Gastroesophageal sphincter (tissue), 4 donors: ENCODE measurements around the gene SEPTIN2. TPM values are rescaled to one million over a fixed set of nuclear protein-coding genes. Genes with fewer than 3 reads are reported as not detected.

ENCODE experiments used
- ATAC-seq: fragments of 150-250 bp; one replicate; pipeline ENCODE4 v1.9.1; 2016; ENCODE audit warnings: mild to moderate bottlenecking, moderate library complexity
- H3K27ac ChIP-seq, 4 donors: fragments of 200-600 bp; sonication (generic) in 3 of 4; 1 replicate in 3 of 4; 2 replicates in 1 of 4; pipeline ENCODE4 v1.5.1; 2016 to 2019
- H3K27me3 ChIP-seq: fragments of 200-600 bp; sonication (generic); one replicate; pipeline ENCODE4 v1.5.1; 2019
- H3K36me3 ChIP-seq, 2 donors: fragments of 200-600 bp; sonication (generic); one replicate each; pipeline ENCODE4 v1.5.1; 2019; ENCODE audit warnings: control low read depth in 1 of 2
- H3K4me1 ChIP-seq, 3 donors: fragments of 200-600 bp; sonication (generic); 1 replicate in 2 of 3; 2 replicates in 1 of 3; pipeline ENCODE4 v1.5.1; 2016 to 2019; ENCODE audit warnings: control low read depth in 2 of 3
- H3K4me3 ChIP-seq, 2 donors: fragments of 200-600 bp; sonication (generic); one replicate each; pipeline ENCODE4 v1.5.1; 2019; ENCODE audit warnings: mild to moderate bottlenecking in 1 of 2, moderate library complexity in 1 of 2
- H3K9me3 ChIP-seq, 3 donors: fragments of 200-600 bp; sonication (generic); one replicate each; pipeline ENCODE4 v1.5.1; 2017 to 2019; ENCODE audit warnings: control low read depth in 2 of 3
- CTCF ChIP-seq, 4 experiments: fragments of 200-600 bp in 2 of 4; fragments of 450-650 bp in 2 of 4; sonication (generic) in 1 of 4; IDR thresholded peaks; one replicate each; pipeline ENCODE4 v1.5.1; 2017 to 2019; ENCODE audit warnings: antibody characterized with exemption in 4 of 4, mild to moderate bottlenecking in 2 of 4, moderate library complexity in 2 of 4
- EP300 ChIP-seq: sonication (generic); formaldehyde crosslinking; IDR thresholded peaks from one replicate; pipeline ENCODE4 v1.6.1; 2017; ENCODE audit warnings: antibody characterized with exemption, mild to moderate bottlenecking
- POLR2A ChIP-seq, 2 donors: fragments of 450-650 bp; IDR thresholded peaks; one replicate each; pipeline ENCODE4 v1.6.1; 2017; ENCODE audit warnings: antibody characterized with exemption in 2 of 2, mild to moderate bottlenecking in 2 of 2, moderate library complexity in 1 of 2
- POLR2AphosphoS5 ChIP-seq: sonication (generic); formaldehyde crosslinking; IDR thresholded peaks from one replicate; pipeline ENCODE4 v1.6.1; 2017; ENCODE audit warnings: antibody characterized with exemption
- WGBS, 2 donors: methylation state at CpG; one replicate each; pipeline ENCODE4 v1.1.5; 2018; ENCODE audit warnings: low coverage in 1 of 2; 5-methylcytosine and 5-hydroxymethylcytosine counted together
- total RNA-seq, 4 donors: library from RNA; depleted of rRNA; stranded (reverse); fragments of >200 nt; gene quantifications; one replicate each; pipeline ENCODE4 v1.1.0, GENCODE V29; 2016

Gene SEPTIN2
- total RNA-seq, 4 donors from 2014 or later, result 317 to 360 (median 330) TPM

- ATAC-seq, result no peak
- 45 to 88% methylated on average over 9 to 11 of the region's 13 CpGs for WGBS, 2 donors
- H3K27ac ChIP-seq, result no peak overlapping the region
- H3K36me3 ChIP-seq, result no peaks in the 10 kb centered on the region
- no peak overlapping the region for H3K4me3 ChIP-seq
- H3K9me3 ChIP-seq, result no peaks in the 10 kb centered on the region
- peaks cover 0 to 46% (median 0%) of the 10 kb centered on the region in 3 donors for H3K4me1 ChIP-seq
- TF ChIP-seq EP300, result no peak
- TF ChIP-seq POLR2A (IDR thresholded peaks at IDR 0.05), result no peak
- no peak for TF ChIP-seq POLR2AphosphoS5
- TF ChIP-seq CTCF (IDR thresholded peaks at IDR 0.05), result no peak
- no peaks in the 10 kb centered on the region for H3K27me3 ChIP-seq
Observed at GRCh38 chr2:241302759-241303651, 12.7 kb upstream of the SEPTIN2 start.

- ATAC-seq, result no peak
- 86 to 92% methylated on average over 3 to 5 of the region's 5 CpGs for WGBS, 2 donors
- TF ChIP-seq CTCF (IDR thresholded peaks at IDR 0.05), result no peak
- no peak for TF ChIP-seq EP300
- TF ChIP-seq POLR2AphosphoS5, result no peak
- no peak for TF ChIP-seq POLR2A (IDR thresholded peaks at IDR 0.05)
Observed at GRCh38 chr2:241304039-241304670, 11.6 kb upstream of the SEPTIN2 start.

GRCh38 chr2:241307055-241307454 is 8.7 kb upstream of the SEPTIN2 start:
- no peak for ATAC-seq
- Histone ChIP-seq H3K4me1 (peaks cover 0 to 72% (median 0%) of the 10 kb centered on the region in 3 donors), H3K36me3 (no peaks in the 10 kb centered on the region), H3K9me3 (no peaks in the 10 kb centered on the region), H3K27me3 (no peaks in the 10 kb centered on the region), H3K4me3 (no peak overlapping the region), H3K27ac (no peak overlapping the region)
- 0 to 78% methylated on average over 1 to 6 of the region's 6 CpGs for WGBS, 2 donors
- TF ChIP-seq CTCF (IDR thresholded peaks at IDR 0.05), result no peak
- TF ChIP-seq POLR2A (IDR thresholded peaks at IDR 0.05), result no peak
- no peak for TF ChIP-seq POLR2AphosphoS5
- TF ChIP-seq EP300, result no peak

More at GRCh38 chr2:241304039-241304670, 11.6 kb upstream of the SEPTIN2 start:
- Histone ChIP-seq H3K4me1 (peaks cover 0 to 58% (median 0%) of the 10 kb centered on the region in 3 donors), H3K36me3 (no peaks in the 10 kb centered on the region), H3K4me3 (no peak overlapping the region), H3K27me3 (no peaks in the 10 kb centered on the region), H3K9me3 (no peaks in the 10 kb centered on the region), H3K27ac (no peak overlapping the region)

- Histone ChIP-seq H3K9me3 (no peaks in the 10 kb centered on the region), H3K4me3 (no peak overlapping the region), H3K36me3 (no peaks in the 10 kb centered on the region), H3K4me1 (peaks cover 0 to 66% (median 0%) of the 10 kb centered on the region in 3 donors), H3K27ac (no peak overlapping the region), H3K27me3 (no peaks in the 10 kb centered on the region)
- no peak for TF ChIP-seq CTCF (IDR thresholded peaks at IDR 0.05)
- no peak for ATAC-seq
- 29 to 84% methylated on average over 2 to 5 of the region's 5 CpGs for WGBS, 2 donors
Observed at GRCh38 chr2:241308267-241308666, 7.5 kb upstream of the SEPTIN2 start.
